ENCODE results near the gene VOPP1. TPM values are rescaled to one million over a fixed set of nuclear protein-coding genes. Genes with fewer than 3 reads are reported as not detected.
A peak's percentile ranks its signal among the peaks of the same experiment; 100 is the strongest.

Gene VOPP1
- total RNA-seq, 1 donor from 2014 or later, result 50.7 TPM

DNA sequence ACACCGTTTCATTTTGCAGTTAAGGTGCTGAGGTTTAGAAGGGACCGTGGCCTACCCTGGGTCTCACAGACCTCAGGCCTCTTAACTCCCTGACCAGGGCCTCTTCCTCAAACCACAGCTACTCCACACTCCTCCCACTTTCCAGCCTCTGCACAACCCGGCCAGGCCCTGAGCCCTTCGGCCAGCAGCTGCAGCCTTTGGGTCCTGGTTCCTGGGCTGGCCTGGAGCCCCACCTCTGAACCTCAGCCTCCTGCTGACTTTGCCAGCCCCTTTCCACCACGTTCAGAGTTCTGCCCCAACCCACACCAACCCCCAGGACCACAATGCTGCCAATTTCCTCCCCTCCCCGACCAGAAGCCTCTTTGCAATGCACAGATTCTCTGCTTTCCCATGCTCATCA, 84.1 kb downstream of the VOPP1 start:
- H3K27ac Mint-ChIP-seq (ENCODE audit: unreplicated experiment), result peak overlapping the region; percentile 81
- no peak for DNase-seq (ENCODE audit: low read depth, low spot score)
- peaks cover 10% of the 10 kb centered on the region for H3K36me3 Mint-ChIP-seq (ENCODE audit: low read depth)
- no peaks in the 10 kb centered on the region for H3K9me3 Mint-ChIP-seq
- no peak overlapping the region for H3K4me3 Mint-ChIP-seq
- H3K27me3 Mint-ChIP-seq (ENCODE audit: low read depth), result no peaks in the 10 kb centered on the region
- TF ChIP-seq, protein P1, sequence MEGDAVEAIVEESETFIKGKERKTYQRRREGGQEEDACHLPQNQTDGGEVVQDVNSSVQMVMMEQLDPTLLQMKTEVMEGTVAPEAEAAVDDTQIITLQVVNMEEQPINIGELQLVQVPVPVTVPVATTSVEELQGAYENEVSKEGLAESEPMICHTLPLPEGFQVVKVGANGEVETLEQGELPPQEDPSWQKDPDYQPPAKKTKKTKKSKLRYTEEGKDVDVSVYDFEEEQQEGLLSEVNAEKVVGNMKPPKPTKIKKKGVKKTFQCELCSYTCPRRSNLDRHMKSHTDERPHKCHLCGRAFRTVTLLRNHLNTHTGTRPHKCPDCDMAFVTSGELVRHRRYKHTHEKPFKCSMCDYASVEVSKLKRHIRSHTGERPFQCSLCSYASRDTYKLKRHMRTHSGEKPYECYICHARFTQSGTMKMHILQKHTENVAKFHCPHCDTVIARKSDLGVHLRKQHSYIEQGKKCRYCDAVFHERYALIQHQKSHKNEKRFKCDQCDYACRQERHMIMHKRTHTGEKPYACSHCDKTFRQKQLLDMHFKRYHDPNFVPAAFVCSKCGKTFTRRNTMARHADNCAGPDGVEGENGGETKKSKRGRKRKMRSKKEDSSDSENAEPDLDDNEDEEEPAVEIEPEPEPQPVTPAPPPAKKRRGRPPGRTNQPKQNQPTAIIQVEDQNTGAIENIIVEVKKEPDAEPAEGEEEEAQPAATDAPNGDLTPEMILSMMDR (conservative IDR thresholded peaks at IDR 0.05), result no peak
- H3K4me1 Mint-ChIP-seq, result peaks cover 12% of the 10 kb centered on the region

DNA sequence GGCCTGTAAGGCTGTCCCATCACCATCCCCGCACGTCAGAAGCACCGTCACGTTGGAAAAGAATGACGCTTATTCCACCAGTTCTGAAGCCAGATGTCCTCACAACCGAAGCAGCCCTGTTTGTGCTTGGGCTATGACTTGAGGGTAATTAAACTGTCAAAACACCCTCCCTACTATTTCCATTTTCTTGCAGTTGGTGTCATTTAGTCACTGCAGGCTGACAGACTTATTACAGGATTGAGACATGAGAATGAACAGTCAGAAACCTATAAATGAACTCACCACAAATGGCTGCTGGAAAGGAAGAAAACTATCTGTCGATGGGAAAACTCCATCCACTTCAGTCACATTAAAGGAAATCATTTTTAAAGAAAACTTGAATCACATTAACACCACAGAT, 85.3 kb downstream of the VOPP1 start:
- Mint-ChIP-seq H3K4me1 (peaks cover 6% of the 10 kb centered on the region), H3K27me3 (ENCODE audit: low read depth) (no peaks in the 10 kb centered on the region), H3K27ac (ENCODE audit: unreplicated experiment) (peak overlapping the region; percentile 19), H3K4me3 (no peak overlapping the region), H3K9me3 (no peaks in the 10 kb centered on the region), H3K36me3 (ENCODE audit: low read depth) (peaks cover 10% of the 10 kb centered on the region)
- DNase-seq (ENCODE audit: low read depth, low spot score), result no peak
- TF ChIP-seq, protein P1 (conservative IDR thresholded peaks at IDR 0.05), result no peak

DNA sequence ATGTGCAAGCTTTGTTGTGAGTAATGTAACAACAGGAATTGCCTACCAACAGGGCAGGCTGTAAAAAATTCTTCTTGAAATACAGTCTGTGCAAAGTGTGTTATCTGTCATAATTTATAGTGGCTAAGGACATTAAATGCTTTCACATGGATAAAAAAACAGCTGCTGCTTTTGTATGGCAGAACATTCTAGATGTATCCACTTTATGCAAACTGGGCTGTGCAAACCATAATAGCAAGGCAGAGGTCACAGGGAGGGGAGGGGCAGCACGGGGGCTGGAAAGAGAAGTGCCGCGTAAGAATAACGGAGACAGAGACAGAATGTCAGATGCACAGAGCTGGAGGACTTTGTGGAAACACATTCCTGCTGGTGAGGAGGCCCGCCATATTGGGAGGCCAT, 86.1 kb downstream of the VOPP1 start:
- TF ChIP-seq, protein P1 (conservative IDR thresholded peaks at IDR 0.05), result no peak
- no peak for DNase-seq (ENCODE audit: low read depth, low spot score)
- no peaks in the 10 kb centered on the region for H3K27me3 Mint-ChIP-seq (ENCODE audit: low read depth)
- H3K36me3 Mint-ChIP-seq (ENCODE audit: low read depth), result peaks cover 10% of the 10 kb centered on the region
- no peaks in the 10 kb centered on the region for H3K9me3 Mint-ChIP-seq
- no peak overlapping the region for H3K4me3 Mint-ChIP-seq
- no peak overlapping the region for H3K27ac Mint-ChIP-seq (ENCODE audit: unreplicated experiment)
- H3K4me1 Mint-ChIP-seq, result peaks cover 6% of the 10 kb centered on the region

DNA sequence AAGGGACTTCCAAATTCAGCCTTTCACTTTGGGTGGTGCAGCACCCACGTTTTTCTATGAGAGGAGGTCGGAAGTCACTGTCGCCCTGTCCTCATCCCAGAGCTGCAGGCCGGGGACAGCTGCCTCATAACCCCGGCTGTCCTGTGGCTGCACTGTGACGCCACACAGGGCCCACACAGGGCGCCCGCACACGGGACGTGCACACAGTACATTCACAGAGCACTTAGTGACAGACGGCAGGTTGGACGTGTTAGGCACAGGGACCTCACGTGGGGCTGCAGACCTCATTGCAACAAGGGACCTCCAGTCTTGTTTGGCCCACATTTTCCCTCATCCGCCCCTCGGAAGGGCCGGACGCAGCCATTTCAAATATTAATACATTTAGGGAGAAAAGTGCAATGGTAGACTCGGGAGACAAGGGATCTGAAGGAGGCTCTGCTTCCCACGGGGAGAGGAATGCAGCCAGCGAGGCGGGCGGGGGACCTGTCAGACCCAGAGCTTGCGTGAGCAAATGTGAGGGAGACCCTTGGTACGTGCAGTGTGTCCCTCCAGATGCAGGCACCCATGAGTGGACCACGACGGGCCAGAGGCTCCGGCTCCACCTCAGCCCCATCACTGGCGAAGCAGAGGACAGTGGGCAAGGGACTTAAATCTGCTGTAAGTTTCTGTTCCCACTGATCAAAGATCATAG, 86.7 kb downstream of the VOPP1 start:
- H3K4me1 Mint-ChIP-seq, result peaks cover 6% of the 10 kb centered on the region
- no peaks in the 10 kb centered on the region for H3K9me3 Mint-ChIP-seq
- H3K4me3 Mint-ChIP-seq, result no peak overlapping the region
- TF ChIP-seq, protein P1 (conservative IDR thresholded peaks at IDR 0.05), result no peak
- peak overlapping the region; percentile 62 for H3K27ac Mint-ChIP-seq (ENCODE audit: unreplicated experiment)
- no peak for DNase-seq (ENCODE audit: low read depth, low spot score)
- peaks cover 10% of the 10 kb centered on the region for H3K36me3 Mint-ChIP-seq (ENCODE audit: low read depth)
- H3K27me3 Mint-ChIP-seq (ENCODE audit: low read depth), result no peaks in the 10 kb centered on the region

DNA sequence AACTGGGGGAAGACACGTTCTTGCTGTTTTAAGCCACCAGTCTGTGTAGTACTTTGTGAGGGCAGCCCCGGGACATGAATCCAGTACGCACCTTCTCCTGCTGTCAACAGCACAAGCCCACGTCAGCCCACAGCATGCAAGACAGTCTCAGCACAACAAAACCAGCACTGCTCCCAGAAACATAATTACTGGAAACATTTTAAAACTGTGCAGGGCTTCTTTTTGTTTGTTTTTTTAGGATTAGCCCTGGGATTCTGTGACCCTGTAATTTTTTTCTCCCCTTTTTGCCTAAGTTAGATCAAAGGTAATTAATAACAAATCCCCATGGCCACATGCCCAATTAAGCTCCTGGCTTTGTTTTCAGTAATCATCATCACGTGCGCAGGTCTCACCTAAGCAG, 87.5 kb downstream of the VOPP1 start:
- no peak overlapping the region for H3K27ac Mint-ChIP-seq (ENCODE audit: unreplicated experiment)
- H3K36me3 Mint-ChIP-seq (ENCODE audit: low read depth), result peaks cover 10% of the 10 kb centered on the region
- no peak for DNase-seq (ENCODE audit: low read depth, low spot score)
- H3K4me3 Mint-ChIP-seq, result no peak overlapping the region
- TF ChIP-seq, protein P1 (conservative IDR thresholded peaks at IDR 0.05), result no peak
- H3K27me3 Mint-ChIP-seq (ENCODE audit: low read depth), result no peaks in the 10 kb centered on the region
- no peaks in the 10 kb centered on the region for H3K9me3 Mint-ChIP-seq
- peaks cover 6% of the 10 kb centered on the region for H3K4me1 Mint-ChIP-seq
